NCI-H446 treated with DMSO at 0.1 percent for 48 hours (cell line): ENCODE measurements around the gene ALG1.
A peak's percentile ranks its signal among the peaks of the same experiment; 100 is the strongest.
"Not testable (repeated sequence)": the region's sequence is repeated elsewhere in the genome, so short reads cannot be mapped to it uniquely, and the experiment has no call there.

ENCODE experiments used
- DNase-seq: peaks from one replicate; lab custom pipeline; 2025; lab: John Stamatoyannopoulos, UW

ALG1 gene

DNA sequence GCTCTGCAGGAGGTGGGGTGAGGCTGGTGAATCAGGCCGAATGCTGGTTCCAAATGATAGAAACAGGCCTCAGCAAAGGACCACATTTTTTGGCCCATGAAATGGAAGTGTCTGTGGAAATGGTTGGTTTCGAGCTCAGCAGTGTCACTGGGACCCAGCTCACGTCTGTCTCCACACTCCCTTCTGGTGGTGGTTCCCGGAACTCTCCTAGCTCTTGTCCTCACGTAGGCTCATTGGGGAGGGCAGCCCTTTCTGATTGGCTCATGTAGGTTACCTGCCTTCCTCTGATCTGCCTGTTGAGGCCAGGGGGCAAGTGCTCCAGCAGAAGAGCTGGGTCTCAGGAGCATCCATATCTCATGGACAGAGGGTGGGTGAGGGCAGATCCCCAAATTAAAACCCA, 4.0 kb downstream of the ALG1 start:
- DNase-seq = no peak

DNA sequence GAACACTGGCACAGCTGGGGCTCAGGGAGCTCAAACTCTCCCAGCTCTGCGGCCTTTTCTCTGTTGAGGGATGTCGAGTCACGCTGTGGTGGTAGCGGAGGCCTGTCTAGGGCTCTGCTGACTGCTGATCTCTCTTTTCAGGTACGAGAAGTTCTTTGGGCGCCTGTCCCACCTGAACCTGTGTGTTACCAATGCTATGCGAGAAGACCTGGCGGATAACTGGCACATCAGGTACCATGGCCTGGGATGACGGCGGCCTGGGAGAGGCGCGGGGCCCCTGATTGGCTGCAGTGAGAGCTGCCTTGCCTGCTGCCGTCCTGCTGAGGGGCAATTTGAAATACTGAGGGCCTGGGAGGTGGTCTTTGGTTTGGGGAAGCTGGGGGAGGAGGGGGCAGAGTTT, 5.7 kb downstream of the ALG1 start:
- DNase-seq = no peak

DNA sequence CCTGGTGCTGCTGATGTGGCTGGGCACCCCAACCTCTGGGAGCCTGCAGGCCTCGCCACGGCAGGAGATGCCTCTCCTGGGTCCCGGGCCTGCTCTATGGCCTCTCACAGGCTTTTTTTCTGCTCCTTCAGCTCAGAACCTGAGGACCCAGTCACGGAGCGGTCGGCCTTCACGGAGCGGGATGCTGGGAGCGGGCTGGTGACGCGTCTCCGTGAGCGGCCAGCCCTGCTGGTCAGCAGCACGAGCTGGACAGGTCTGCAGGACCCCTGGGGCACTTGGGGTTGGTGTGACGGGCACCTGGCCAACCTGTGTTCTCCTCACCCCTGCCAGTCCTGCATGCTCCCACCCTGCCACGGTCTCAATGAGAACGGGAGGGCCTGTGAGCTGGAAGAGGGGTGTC, 7.0 kb downstream of the ALG1 start:
- no peak for DNase-seq

DNA sequence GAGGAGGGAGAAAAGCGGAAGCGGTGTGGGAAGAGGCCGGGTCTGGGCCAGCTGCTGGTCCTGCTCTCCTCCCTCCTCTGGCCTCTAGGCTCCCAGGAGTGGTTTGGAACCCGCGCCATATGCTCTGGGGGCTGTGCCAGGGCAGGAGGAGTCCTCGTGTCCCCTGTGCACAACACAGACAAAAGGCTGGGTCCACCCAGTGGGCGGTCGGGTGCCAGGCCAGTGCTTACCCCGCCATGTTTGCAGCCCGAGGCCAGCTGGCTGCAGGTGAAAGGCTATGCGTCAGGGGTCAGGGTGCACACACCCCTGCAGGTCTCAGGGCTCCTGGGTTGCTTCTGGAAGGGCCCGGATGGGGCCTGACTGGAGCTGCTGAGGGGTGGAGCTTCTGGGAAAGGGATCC, 8.8 kb downstream of the ALG1 start:
- not testable (repeated sequence) for DNase-seq

DNA sequence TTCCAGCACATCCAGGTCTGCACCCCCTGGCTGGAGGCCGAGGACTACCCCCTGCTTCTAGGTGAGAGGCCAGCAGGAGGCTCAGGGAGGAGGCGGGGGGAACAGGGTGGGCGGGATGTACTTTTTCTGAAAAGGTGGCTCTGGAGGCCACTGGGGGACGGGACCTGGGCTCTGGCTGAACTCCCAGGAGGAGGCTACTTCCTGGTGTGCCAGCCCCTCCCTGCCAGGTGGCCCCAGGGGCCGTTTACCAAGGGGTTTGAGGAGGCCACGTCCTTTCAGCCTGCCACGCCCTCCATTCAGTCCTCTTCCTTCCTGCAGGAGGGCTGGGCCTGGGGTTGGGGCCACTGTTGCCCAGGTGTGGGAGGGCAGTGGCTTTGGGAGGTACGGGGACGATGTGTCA, 9.4 kb downstream of the ALG1 start:
- DNase-seq = not testable (repeated sequence)

DNA sequence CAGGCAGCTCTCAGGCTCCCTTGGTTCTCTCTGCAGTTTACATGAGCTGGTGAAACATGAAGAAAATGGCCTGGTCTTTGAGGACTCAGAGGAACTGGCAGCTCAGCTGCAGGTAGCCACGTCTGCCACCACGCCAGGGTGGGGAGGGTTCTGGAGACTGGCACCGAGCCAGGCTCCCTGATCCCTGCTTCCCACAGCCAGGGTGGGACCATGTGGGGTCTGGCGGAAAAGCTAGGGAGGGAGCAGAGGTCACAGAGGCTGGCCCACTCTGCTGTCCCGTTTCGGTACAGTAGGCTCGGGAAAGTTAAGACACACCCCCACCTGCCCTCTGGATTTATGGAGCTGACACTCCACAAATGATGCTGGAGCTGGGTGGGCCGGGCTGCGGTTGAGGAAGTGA, 12.0 kb downstream of the ALG1 start:
- DNase-seq = not testable (repeated sequence)

DNA sequence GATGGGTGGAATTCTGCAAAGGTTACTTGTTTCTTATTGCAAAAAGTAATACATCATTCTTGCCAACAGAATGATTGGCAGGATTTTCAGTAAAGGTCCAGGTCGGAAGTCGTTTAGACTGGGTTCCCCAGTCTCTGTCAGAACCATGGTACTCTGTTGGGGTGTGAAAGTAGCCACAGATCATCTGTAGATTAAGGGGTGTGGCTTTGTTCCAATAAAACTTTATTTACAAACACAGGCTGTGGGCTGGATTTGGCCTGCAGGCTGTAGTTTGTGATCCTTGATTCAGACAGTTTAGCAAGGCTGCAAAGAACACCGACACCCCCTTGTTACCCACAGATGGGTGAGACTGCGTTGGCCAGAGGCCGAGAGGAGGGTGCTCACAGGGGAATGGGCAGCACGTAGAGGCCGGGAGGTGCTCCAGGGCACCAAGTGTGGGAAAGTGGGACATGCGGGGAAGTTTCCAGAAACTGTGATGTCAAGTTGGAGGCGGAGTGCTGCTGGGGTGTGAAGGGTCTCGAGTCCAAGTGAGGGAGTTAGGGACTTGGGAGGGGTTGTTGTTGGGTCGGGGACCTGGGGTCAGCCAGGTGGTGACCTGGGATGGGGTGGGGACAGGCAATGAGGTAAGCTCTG, 12.6 kb downstream of the ALG1 start:
- not testable (repeated sequence) for DNase-seq

DNA sequence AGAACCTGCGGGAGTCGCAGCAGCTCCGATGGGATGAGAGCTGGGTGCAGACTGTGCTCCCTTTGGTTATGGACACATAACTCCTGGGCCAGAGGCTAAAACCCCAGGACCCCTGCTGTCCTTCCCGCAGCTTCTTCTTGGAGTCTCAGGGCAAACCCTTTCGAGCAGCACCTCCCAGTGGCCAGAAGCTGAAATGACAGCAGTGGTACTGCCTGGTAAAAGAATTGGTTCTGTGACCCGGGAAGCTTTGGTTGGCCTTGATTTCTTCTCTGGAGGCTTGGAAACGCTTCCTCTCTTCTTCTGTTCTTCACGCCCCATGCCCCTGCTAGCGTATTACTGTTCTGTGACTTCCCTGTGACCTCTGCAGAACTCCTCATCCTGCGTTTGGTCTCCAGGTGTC, 13.2 kb downstream of the ALG1 start:
- DNase-seq = peak; percentile 1

DNA sequence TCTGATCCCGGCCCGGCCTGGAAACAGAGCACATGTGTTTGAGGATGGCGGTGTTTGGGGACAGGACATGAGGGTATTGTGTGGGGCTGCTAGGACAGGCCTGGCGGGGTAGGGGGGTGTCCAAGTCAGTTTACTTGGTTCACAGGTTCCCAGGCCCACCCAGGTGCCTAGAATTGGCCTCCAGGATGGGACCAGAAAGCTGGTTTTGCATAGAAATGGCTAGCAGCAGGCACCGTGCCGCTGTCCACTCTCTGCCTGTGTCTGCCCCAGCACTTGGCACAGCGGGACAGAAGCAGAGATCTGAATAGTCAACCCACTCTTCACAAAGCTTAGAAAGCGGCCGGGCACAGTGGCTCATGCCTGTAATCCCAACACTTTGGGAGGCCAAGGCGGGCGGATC, 14.1 kb downstream of the ALG1 start:
- not testable (repeated sequence) for DNase-seq

DNA sequence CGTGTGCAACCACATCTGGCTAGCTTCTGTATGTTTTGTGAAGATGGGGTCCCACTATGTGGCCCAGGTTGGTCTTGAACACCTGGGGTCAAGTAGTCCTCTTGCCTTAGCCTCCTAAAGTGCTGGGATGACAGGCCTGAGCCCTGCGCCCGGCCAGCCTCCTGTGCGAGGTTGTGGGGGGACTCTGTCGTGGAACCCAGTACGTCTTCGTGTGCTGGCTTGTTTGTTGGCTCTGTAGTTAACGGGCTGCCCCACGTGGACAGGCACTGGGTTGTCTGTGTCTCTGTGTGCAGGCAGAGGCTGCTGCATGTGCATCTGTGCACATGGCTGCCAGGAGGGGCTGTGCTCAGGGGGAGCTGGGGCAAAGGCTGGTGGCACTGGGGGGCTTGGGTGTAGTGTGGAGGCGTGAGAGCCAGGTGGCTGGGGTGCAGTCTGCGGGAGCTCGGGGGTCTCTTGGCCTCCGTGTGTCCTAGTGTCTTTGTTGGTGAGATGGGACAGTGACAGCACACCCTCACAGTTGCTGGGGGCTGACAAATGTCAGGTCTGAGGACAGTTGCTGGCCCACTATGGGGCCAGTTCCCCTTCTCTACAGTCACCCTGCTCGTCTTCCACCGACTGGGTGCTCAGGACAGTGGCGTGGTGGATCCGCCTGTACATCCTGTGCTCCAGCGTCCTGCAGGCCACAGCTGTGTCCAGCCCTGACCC, 16.6 kb downstream of the ALG1 start:
- not testable (repeated sequence) for DNase-seq

DNA sequence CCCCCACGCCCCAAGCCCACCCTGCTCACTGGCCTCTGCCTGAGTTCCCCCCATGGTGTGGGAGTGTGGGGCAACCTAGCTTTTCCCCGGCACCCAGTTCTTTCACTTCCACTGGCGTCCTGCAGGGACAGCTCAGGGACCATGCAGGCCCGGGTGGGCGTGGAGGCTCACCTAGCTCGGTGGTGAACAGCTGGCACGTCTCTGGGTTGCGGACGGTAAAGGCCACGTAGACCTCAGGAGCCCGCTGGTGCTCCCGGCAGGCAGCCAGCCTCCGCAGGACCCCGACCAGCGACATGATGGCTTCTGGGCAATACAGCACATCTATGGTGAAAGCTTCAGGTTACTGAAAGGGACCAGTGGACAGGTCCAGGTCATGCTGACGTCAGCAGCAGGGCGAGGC, 17.3 kb downstream of the ALG1 start:
- not testable (repeated sequence) for DNase-seq

DNA sequence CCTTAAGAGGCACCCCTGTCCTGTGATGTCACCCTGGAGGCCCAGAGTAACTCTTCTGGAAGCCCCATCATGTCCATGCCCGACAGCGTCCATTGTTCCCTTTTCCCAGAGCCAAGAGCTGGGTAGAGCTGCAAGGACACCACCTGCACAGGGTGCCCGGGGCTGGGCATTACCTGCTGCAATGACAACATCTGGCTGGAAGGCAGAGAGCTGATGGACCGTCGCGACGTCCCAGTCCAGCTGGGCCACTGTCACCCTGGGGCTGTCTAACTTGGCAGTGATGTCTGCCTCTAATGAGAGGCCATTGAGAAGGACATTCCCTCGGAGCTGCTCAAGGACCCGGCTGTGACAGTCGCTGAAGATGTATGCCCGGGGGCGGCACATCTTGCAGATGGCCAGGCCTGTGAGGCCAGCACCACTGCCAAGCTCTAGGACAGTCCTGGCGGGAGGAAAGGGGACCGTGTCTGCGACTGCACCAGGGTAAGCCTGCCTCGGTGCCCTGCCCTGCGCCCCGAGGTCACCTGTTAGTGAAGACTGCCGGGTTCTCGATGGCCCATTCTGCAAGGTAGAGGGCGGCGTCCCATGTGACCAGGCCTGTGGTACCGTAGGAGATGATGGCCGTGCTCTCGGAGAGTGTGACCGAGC, 18.4 kb downstream of the ALG1 start:
- not testable (repeated sequence) for DNase-seq

DNA sequence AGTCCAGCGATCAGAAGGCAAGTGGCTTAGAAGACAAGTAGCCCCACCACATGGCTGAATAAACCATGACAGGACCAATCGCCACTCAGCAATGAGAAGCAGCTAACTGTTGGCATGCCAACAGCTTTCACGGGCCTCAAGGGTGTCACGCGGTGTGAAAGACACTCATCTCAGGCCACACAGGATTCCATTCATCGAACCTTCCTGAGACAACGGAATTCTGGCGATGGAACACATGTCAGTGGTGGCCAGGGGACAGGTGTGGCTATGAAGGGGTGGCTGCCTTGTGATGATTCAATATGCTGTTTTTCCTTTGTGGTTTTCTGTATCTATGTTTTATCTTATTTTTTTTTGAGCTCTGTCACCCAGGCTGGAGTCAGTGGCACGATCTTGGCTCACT, 18.9 kb downstream of the ALG1 start:
- DNase-seq = not testable (repeated sequence)

DNA sequence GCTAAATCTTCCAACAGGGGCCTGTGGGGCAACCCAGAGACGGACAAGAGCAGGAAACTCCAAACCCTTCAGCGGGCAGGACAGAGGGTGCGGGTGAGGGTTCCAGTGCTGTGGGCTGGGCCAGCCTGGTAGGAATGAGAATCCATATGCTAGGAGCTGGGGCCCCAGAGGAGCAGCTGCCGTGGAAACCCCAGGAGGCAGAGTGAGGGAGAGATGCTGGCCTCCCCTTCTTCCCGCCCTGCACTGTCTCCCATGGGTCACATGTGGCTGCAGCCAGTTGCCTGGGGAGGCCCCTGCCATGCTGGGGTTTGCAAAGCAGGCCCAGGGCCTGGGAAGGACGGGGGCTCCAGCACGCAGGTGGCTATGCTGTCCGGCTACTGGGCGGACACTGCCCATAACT, 21.4 kb downstream of the ALG1 start:
- not testable (repeated sequence) for DNase-seq

DNA sequence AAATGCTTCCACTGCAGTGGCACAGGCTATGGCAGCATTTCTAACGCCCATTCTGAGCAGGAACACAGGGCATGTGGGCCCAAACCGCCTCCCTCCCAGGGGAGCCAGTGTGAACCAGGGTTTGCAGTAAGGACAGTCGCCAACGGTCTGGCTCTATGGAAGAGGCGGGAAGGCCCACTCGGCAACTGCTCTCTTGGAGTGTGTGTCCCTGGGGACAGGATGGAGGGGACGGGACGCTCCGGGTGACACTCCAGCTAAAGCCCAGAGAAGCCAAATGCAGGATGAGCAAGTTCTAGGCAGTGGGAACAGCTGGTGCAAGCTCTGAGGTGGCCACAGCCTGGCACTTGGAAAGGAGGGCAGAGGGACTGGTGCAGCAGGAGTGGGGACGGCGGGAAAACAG, 22.1 kb downstream of the ALG1 start:
- not testable (repeated sequence) for DNase-seq

DNA sequence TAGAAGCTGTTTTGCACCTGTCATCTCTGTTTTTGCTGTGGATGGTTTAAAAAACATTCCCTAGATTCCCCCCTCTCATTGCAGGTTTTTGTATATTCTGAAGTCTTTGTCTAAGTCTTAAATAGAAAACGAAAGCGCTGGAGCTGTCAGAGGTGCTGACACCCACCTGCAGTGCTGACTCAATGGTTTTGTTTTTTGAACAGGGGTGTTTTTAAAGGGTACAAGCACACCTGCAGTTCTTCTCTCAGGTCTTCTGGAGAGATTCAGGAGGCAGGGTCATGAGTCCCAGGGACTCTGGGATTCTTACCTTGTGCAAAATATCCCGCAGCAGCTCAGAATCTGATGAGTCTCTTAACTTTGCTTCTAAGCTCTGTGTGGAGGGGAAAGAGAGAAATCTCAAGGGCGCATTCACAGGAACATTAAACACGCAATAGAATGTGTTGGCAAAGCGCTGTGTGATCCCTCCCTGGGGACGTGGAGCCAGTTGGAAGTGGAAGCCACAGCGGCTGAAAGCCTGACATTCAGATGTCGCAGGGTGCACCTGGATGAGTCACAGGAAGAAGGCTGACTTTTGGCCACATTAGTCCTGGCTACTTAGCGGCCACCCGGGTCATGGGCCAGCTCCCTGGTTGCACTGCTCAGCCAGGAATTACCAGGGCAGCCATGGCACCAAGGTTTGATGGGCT, 23.6 kb downstream of the ALG1 start:
- not testable (repeated sequence) for DNase-seq

DNA sequence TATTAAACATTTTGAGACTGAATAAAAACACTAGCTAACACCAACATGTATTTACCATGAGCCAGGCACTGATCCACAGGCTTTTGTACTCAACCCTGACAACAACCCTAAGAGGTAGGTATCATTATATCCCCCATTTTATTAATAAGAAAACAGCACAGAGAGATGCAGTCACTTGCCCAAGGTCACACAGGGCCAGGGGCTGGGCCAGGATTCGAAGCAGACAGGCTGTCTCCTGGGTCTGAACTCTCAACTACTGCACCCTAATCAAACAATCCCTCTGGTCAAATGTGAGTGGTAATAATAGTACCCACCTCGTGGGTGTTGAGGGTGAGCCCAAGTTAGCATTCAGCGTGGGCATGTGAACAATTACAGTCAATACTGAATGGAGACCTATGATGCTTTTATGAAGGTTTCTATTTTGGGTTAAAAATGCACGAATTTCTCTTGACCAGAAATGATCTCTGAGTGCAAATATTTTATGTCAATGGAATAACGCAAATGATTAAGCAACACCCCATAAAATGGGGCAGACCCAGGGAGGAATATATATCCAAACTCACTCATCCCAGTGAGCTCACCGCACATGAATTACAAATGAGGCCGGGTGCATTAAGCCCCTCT, 24.9 kb downstream of the ALG1 start:
- not testable (repeated sequence) for DNase-seq

DNA sequence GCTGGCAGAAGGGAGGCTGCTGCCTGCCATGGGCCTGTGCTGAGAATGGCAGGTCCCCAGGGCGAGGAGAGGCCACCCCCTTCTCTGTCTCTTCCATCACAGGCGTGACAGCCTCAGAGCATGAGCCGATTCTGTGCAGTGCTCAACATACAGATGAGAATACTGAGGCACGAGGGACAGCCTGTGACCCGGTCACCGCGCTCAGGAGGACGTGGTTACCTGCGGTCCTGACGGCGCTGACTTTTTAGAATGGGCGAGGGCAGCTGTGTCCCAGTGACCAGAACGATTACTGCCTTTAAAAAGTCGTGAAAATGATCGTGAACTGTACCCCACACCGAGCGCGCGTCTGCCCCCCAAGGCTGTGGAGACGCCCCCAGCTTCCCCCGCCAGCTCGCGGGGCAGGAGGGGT, 25.4 kb downstream of the ALG1 start:
- DNase-seq = not testable (repeated sequence)

DNA sequence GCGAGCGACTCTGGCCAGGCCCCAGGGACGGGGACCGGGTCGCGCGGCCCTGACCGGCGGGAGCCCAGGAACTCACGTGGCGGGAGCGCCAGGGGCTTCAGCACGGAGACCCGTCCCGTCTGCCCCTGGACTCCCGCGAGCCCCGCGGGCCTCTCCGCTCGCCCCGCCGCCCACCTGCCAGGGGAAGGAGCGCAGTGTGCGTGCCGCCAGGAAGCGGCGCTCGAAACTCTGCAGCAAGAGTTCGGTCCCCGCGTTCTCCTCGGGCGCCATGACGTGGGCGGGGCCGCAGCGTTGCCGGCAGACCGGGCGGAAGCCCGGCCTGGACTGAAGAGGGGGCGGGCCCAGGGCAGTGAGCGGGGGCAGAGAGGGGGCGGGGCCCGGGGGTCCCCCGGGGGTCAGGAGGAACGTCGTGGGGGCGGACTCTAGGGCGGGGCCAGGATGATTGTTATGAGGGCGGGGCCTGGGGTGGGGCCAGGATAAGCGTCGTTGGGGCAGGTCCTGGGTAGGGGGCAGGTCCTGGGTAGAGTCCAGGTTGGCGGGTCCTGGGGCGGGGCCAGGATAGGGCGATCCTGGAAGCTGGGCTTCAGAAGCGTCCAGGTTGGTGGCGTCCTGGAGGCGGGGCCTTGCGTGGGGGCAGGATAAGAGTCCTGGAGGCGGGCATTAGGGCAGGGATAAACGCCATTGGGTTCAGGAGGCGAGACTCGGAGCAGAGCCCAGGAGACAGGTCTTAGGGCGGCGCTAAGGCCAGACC, 26.0 kb downstream of the ALG1 start, which contains the start of gene EEF2KMT:
Gene EEF2KMT, minus strand, starts transcription at position 326 of the 751 bp plus-strand sequence. Its CDS starts 56 bp downstream, at position 270.
- peak; percentile 98 for DNase-seq

DNA sequence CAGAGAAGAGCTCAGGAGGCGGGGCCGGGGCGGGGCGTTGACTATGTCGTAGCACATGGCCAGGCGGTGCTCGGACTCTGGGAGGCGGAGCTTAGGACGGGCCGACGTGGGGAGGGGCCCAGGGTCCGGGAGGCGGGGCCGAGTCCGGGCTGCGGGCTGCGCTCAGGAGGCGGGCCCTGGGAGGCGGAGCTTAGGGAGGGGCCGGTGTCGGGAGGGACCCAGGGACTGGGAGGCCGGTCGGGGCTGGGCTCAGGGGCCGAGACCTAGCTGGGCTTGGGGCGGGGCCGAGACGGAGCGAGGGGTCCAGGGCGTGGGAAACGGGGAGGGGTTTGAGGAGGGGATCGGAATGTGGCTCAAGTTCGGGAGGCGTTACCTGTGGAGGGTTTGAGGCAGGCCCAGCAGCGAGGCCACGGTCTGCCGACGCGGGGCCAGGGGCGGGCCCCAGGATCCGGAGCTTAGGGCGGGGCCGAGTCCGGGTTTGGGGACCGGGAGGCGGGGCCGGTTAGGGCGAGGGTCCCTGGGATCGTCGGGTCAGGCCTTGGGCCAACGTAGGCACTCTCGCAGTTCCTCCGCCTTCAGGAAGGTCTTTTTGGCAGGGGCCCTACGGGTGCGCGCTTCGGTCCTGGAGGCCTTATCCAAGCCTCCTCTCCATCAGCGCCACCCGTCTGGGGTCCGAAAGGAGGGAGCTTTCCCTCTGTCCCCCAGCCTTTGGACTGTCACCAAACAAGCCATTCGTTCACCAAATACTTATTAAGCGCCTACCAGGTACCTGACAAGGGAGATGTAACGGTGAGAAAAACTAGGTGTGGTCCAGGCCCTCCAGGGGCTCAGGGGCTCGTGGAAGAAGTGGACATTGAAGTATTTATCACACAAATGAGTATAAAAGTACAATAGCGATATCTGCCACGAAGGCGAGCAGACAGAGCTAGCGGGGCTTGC, 26.8 kb downstream of the ALG1 start:
- peak; percentile 1 for DNase-seq
